H9 (cell line): Measurements from ENCODE around the gene MGLL. TPM values are rescaled to one million over a fixed set of nuclear protein-coding genes. Genes with fewer than 3 reads are reported as not detected.

Experiments
- DNase-seq: peaks from one replicate; pipeline ENCODE4 v3.0.0-alpha.2; 2017
- H2AFZ ChIP-seq: one replicate; pipeline ENCODE4 v1.6.1; 2013; ENCODE audit warnings: mild to moderate bottlenecking, low read length, control low read depth, moderate library complexity
- H2AK5ac ChIP-seq: 2 replicates; pipeline ENCODE4 v1.6.1; 2013; ENCODE audit warnings: low read length, control low read depth, mixed read lengths; ENCODE audit not compliant: insufficient read length
- H2BK120ac ChIP-seq: one replicate; pipeline ENCODE4 v1.6.1; 2013; ENCODE audit warnings: low read depth, mild to moderate bottlenecking, low read length, control low read depth, inconsistent platforms; ENCODE audit not compliant: poor library complexity, severe bottlenecking
- H2BK12ac ChIP-seq: 2 replicates; pipeline ENCODE4 v1.6.1; 2013; ENCODE audit warnings: low read length, control low read depth, mixed read lengths, low read depth; ENCODE audit not compliant: insufficient read length
- H2BK15ac ChIP-seq: 2 replicates; pipeline ENCODE4 v1.6.1; 2013; ENCODE audit warnings: low read depth, low read length, control low read depth
- H2BK20ac ChIP-seq: one replicate; pipeline ENCODE4 v1.6.1; 2013; ENCODE audit warnings: low read depth, mild to moderate bottlenecking, low read length, control low read depth, inconsistent platforms; ENCODE audit not compliant: poor library complexity, severe bottlenecking
- H2BK5ac ChIP-seq: 2 replicates; pipeline ENCODE4 v1.6.1; 2013; ENCODE audit warnings: low read length, control low read depth, mixed read lengths; ENCODE audit not compliant: insufficient read length
- H3K14ac ChIP-seq: 2 replicates; pipeline ENCODE4 v1.6.1; 2013; ENCODE audit warnings: low read length, control low read depth; ENCODE audit not compliant: insufficient read depth
- H3K18ac ChIP-seq: 2 replicates; pipeline ENCODE4 v1.6.1; 2013; ENCODE audit warnings: low read depth, mild to moderate bottlenecking, mixed read lengths, low read length, control low read depth; ENCODE audit not compliant: insufficient read length
- H3K23ac ChIP-seq: 2 replicates; pipeline ENCODE4 v1.6.1; 2013; ENCODE audit warnings: low read length, control low read depth, mixed read lengths, low read depth; ENCODE audit not compliant: insufficient read length
- H3K23me2 ChIP-seq: 2 replicates; pipeline ENCODE4 v1.6.1; 2013; ENCODE audit warnings: low read depth, mild to moderate bottlenecking, mixed read lengths, low read length, control low read depth; ENCODE audit not compliant: insufficient read length, poor library complexity, severe bottlenecking
- H3K27ac ChIP-seq: 2 replicates; pipeline ENCODE4 v1.5.1; 2013; ENCODE audit warnings: low read length, control low read depth, mixed read lengths, low read depth; ENCODE audit not compliant: insufficient read length
- H3K27me3 ChIP-seq: 2 replicates; pipeline ENCODE4 v1.6.1; 2013; ENCODE audit warnings: low read length, control low read depth, inconsistent platforms; ENCODE audit not compliant: insufficient read depth
- H3K4ac ChIP-seq: 2 replicates; pipeline ENCODE4 v1.6.1; 2013; ENCODE audit warnings: low read depth, mild to moderate bottlenecking, control low read depth, inconsistent platforms, low read length, moderate library complexity
- H3K4me1 ChIP-seq: 2 replicates; pipeline ENCODE4 v1.6.1; 2013; ENCODE audit warnings: low read length, control low read depth, inconsistent platforms; ENCODE audit not compliant: insufficient read depth
- H3K4me2 ChIP-seq: 2 replicates; pipeline ENCODE4 v1.6.1; 2013; ENCODE audit warnings: low read length, control low read depth, mixed read lengths; ENCODE audit not compliant: insufficient read length, insufficient read depth
- H3K56ac ChIP-seq: 2 replicates; pipeline ENCODE4 v1.6.1; 2013; ENCODE audit warnings: low read depth, mild to moderate bottlenecking, mixed read lengths, low read length, control low read depth; ENCODE audit not compliant: insufficient read length
- H3K79me1 ChIP-seq: 2 replicates; pipeline ENCODE4 v1.6.1; 2013; ENCODE audit warnings: low read depth, mild to moderate bottlenecking, moderate library complexity, low read length, control low read depth, inconsistent platforms; ENCODE audit not compliant: insufficient read depth, poor library complexity, severe bottlenecking
- H3K79me2 ChIP-seq: 2 replicates; pipeline ENCODE4 v1.6.1; 2013; ENCODE audit warnings: low read length, control low read depth, inconsistent platforms; ENCODE audit not compliant: insufficient read depth
- H3K9ac ChIP-seq: 2 replicates; pipeline ENCODE4 v1.6.1; 2013; ENCODE audit warnings: low read length, control low read depth, mixed read lengths; ENCODE audit not compliant: insufficient read length; ENCODE audit errors: extremely low read depth
- H3K9me3 ChIP-seq: one replicate; pipeline ENCODE4 v1.6.1; 2013; ENCODE audit warnings: low read depth, low read length, inconsistent platforms; ENCODE audit not compliant: control insufficient read depth
- H3T11ph ChIP-seq: one replicate; pipeline ENCODE4 v1.6.1; 2013; ENCODE audit warnings: mild to moderate bottlenecking, low read length, control low read depth, inconsistent platforms
- H4K20me1 ChIP-seq: one replicate; pipeline ENCODE4 v1.6.1; 2013; ENCODE audit not compliant: control insufficient read depth, insufficient read length, insufficient read depth
- H4K5ac ChIP-seq: 2 replicates; pipeline ENCODE4 v1.6.1; 2013; ENCODE audit warnings: low read depth, mild to moderate bottlenecking, mixed read lengths, low read length, control low read depth; ENCODE audit not compliant: insufficient read length
- H4K8ac ChIP-seq: replicated peaks from 2 replicates; pipeline ENCODE4 v1.6.1; 2013; ENCODE audit warnings: low read length, control low read depth, mixed read lengths, low read depth; ENCODE audit not compliant: insufficient read length
- H4K91ac ChIP-seq: 2 replicates; pipeline ENCODE4 v1.6.1; 2013; ENCODE audit warnings: low read depth, mild to moderate bottlenecking, moderate library complexity, mixed read lengths, low read length, control low read depth; ENCODE audit not compliant: insufficient read length
- H3K27ac Mint-ChIP-seq, 3 experiments: 2 replicates in 2 of 3; 3 replicates in 1 of 3; pipeline ENCODE4 v1.8.0; 2020 to 2021; ENCODE audit warnings: mixed read lengths in 3 of 3, mild to moderate bottlenecking in 1 of 3, moderate library complexity in 1 of 3
- H3K27me3 Mint-ChIP-seq: 2 replicates; pipeline ENCODE4 v1.8.0; 2021; ENCODE audit warnings: low read depth, mild to moderate bottlenecking, moderate library complexity, mixed read lengths
- H3K36me3 Mint-ChIP-seq, 3 experiments: 2 replicates in 2 of 3; 3 replicates in 1 of 3; pipeline ENCODE4 v1.8.0; 2020 to 2021; ENCODE audit warnings: low read depth in 3 of 3, mixed read lengths in 3 of 3; ENCODE audit not compliant: insufficient read depth in 1 of 3
- H3K4me1 Mint-ChIP-seq, 2 experiments: 2 replicates each; pipeline ENCODE4 v1.8.0; 2020; ENCODE audit warnings: mixed read lengths in 2 of 2
- H3K4me3 Mint-ChIP-seq, 2 experiments: 2 replicates in 1 of 2; 3 replicates in 1 of 2; pipeline ENCODE4 v1.8.0; 2020 to 2021; ENCODE audit warnings: mild to moderate bottlenecking in 2 of 2, mixed read lengths in 2 of 2, moderate library complexity in 1 of 2
- H3K9me3 Mint-ChIP-seq, 2 experiments: 2 replicates in 1 of 2; 3 replicates in 1 of 2; pipeline ENCODE4 v1.8.0; 2020; ENCODE audit warnings: mild to moderate bottlenecking in 2 of 2, mixed read lengths in 2 of 2, moderate library complexity in 1 of 2
- WGBS: extraction: QIAGEN DNeasy Blood & Tissue Kit; methylation state at CpG from one replicate; pipeline ENCODE4 v1.1.7; 2013; ENCODE audit warnings: missing lambda C conversion rate, low lambda C conversion rate, mixed read lengths; ENCODE audit not compliant: insufficient read length; ENCODE audit errors: extremely low coverage; 5-methylcytosine and 5-hydroxymethylcytosine counted together
- total RNA-seq: library from RNA; stranded (reverse); gene quantifications from 2 replicates; pipeline ENCODE4 v1.2.1, GENCODE V29; 2021
- TF ChIP-seq, protein P1 (sequence below): fragments of 200-600 bp; sonication (generic); conservative IDR thresholded peaks from 3 replicates; pipeline ENCODE4 v1.8.0; 2021; ENCODE audit warnings: antibody characterized with exemption, mild to moderate bottlenecking

Gene MGLL
- total RNA-seq, 1 experiment from 2014 or later: 0.11 TPM

GRCh38 chr3:127691974-127692373 lies 130.3 kb downstream of the MGLL start:
- no peaks in the 10 kb centered on the region for H3K23me2 ChIP-seq
- H3K4me3 Mint-ChIP-seq: no peak overlapping the region
- no CpG with 5 or more reads among the region's 6 CpGs for WGBS
- TF ChIP-seq, protein P1, sequence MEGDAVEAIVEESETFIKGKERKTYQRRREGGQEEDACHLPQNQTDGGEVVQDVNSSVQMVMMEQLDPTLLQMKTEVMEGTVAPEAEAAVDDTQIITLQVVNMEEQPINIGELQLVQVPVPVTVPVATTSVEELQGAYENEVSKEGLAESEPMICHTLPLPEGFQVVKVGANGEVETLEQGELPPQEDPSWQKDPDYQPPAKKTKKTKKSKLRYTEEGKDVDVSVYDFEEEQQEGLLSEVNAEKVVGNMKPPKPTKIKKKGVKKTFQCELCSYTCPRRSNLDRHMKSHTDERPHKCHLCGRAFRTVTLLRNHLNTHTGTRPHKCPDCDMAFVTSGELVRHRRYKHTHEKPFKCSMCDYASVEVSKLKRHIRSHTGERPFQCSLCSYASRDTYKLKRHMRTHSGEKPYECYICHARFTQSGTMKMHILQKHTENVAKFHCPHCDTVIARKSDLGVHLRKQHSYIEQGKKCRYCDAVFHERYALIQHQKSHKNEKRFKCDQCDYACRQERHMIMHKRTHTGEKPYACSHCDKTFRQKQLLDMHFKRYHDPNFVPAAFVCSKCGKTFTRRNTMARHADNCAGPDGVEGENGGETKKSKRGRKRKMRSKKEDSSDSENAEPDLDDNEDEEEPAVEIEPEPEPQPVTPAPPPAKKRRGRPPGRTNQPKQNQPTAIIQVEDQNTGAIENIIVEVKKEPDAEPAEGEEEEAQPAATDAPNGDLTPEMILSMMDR: no peak
- no peak overlapping the region for H2AK5ac ChIP-seq
- H3K27ac ChIP-seq: no peak overlapping the region
- no peaks in the 10 kb centered on the region for H3K36me3 Mint-ChIP-seq
- no peak overlapping the region for H2BK120ac ChIP-seq
- no peak overlapping the region for H3T11ph ChIP-seq
- no peaks in the 10 kb centered on the region for H3K79me2 ChIP-seq
- H3K14ac ChIP-seq: no peak overlapping the region
- H3K9me3 ChIP-seq: no peaks in the 10 kb centered on the region
- H3K4me1 Mint-ChIP-seq: peaks cover 16 to 26% of the 10 kb centered on the region in 2 experiments
- H3K18ac ChIP-seq: no peak overlapping the region
- no peak overlapping the region for H4K91ac ChIP-seq
- no peaks in the 10 kb centered on the region; the same call in 1 of the 2 replicates for H3K4me1 ChIP-seq
- no peak overlapping the region for H3K4ac ChIP-seq
- H3K9ac ChIP-seq: no peak overlapping the region
- no peaks in the 10 kb centered on the region for H3K9me3 Mint-ChIP-seq
- H3K56ac ChIP-seq: no peak overlapping the region
- H3K23ac ChIP-seq: no peak overlapping the region
- no peaks in the 10 kb centered on the region for H3K79me1 ChIP-seq
- H2BK12ac ChIP-seq: no peak overlapping the region
- no peak for DNase-seq
- H3K27me3 ChIP-seq: no peaks in the 10 kb centered on the region
- no peaks in the 10 kb centered on the region for H4K20me1 ChIP-seq
- H2BK5ac ChIP-seq: no peak overlapping the region
- no peak overlapping the region for H2AFZ ChIP-seq
- H3K27me3 Mint-ChIP-seq: no peaks in the 10 kb centered on the region
- H2BK20ac ChIP-seq: no peak overlapping the region
- H4K5ac ChIP-seq: no peak overlapping the region
- no peak overlapping the region for H4K8ac ChIP-seq
- H3K27ac Mint-ChIP-seq: no peak overlapping the region
- H3K4me2 ChIP-seq: no peak overlapping the region
- no peak overlapping the region for H2BK15ac ChIP-seq
